CD4-positive, alpha-beta T cell treated with Interleukin-4 for 1 hour (primary cell): ENCODE data around the gene ILF3.

ENCODE experiments used
- DNase-seq, 2 donors: peaks; one replicate each; pipeline ENCODE4 v3.0.0-alpha.2; 2020 to 2022

The ILF3 gene

DNA sequence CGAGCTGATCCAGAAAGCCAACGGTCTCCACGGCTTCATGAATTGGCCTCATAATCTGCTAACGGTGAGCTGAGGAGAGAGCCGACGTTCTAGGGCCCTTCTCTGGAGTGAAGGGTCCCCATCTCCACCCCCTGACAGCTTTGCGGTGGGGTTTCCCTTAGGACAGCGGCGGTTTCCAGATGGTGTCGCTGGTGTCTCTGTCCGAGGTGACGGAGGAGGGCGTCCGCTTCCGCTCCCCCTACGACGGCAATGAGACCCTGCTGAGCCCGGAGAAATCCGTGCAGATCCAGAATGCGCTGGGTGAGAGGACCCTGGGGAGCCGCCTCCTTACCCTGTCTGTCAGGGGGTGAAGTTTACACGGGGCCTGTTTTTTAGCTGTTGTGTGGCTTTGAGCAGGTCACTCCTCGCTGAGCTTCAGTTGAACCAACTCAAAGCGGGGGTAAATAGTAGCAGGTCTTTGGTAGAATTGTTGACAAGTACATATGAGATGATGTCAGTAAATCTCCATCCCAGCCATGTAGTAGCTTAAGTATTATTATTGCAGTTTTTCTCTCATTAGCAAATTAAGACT is 47.9 kb downstream of the ILF3 start:
- no peak for DNase-seq

- no peak for DNase-seq
Observed at GRCh38 chr19:10706990-10707389, 52.8 kb downstream of the ILF3 start.

DNA sequence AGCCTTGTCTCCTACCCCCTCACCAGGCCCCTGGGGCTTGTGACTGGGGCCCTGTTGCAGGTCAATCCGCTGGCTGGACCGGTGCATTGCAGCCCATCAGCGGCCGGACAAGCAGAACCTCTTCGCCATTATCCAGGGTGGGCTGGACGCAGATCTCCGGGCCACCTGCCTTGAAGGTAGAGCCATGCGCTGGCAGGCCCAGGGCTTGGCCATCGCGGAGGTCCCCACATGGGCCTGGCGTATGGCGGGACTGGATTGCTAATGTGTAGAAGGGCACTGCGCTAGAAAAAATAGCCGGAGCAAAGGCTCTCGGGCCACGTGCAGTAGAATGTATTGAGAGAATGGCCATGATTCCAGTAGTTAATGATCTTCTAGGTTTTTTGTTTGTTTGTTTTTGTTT is 53.3 kb downstream of the ILF3 start:
- no peak for DNase-seq

- DNase-seq: no peak
Observed at GRCh38 chr19:10708291-10708690, 54.1 kb downstream of the ILF3 start.

- DNase-seq: no peak
Observed at GRCh38 chr19:10712045-10712444, 57.9 kb downstream of the ILF3 start.

GRCh38 chr19:10712754-10713153 is 58.6 kb downstream of the ILF3 start:
- no peak for DNase-seq

GRCh38 chr19:10713317-10713716 is 59.2 kb downstream of the ILF3 start:
- DNase-seq: peak in 1 of 2 donors; percentile 42

DNA sequence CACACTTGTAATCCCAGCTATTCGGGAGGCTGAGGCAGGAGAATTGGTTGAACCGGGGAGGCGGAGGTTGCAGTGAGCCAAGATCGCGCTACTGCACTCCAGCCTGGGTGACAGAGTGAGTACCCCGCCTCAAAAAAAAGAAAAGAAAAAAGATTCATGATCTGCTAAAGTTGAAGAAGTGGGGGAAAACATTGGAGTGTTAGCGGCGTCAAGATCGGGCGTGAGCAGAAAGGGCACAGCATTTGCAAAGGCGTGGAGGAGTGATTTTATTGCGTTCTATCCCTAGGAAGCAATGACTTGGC is 62.9 kb downstream of the ILF3 start:
- DNase-seq: no peak

- peak; percentile 100 for DNase-seq
Observed at GRCh38 chr19:10717356-10718204, 63.4 kb downstream of the ILF3 start, which contains the start of gene DNM2. TSS of gene DNM2 (plus strand) at chr19:10718079. CDS start at chr19:10718243, 164 bp downstream.

GRCh38 chr19:10718205-10719196 is 64.4 kb downstream of the ILF3 start:
- peak; percentile 32 to 50 for DNase-seq

DNA sequence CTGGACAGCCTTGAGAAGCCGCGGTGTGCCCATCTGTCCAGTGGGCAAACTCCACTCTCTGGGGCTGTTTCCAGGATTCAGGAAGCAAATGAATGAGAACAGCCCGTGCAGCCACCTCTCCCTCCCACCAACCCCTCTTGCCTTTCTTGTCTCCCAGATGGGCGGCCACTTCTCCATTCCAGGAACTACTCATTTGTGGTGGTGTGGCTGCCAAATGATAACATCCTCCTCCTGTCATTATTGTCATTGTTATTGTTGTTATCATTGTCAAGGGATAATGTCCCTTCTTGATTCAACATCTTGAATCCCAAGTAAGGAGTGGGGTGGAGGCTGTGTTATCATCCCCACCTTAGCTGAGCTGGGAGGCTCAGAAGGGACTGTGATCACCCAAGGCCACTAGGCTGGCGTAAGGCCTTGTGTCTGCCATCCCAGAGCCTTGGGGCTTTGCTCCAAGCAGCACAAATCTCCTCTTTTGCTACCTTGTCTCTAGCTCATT is 65.4 kb downstream of the ILF3 start:
- DNase-seq: no peak

GRCh38 chr19:10720607-10721125 is 66.5 kb downstream of the ILF3 start:
- DNase-seq: no peak

DNA sequence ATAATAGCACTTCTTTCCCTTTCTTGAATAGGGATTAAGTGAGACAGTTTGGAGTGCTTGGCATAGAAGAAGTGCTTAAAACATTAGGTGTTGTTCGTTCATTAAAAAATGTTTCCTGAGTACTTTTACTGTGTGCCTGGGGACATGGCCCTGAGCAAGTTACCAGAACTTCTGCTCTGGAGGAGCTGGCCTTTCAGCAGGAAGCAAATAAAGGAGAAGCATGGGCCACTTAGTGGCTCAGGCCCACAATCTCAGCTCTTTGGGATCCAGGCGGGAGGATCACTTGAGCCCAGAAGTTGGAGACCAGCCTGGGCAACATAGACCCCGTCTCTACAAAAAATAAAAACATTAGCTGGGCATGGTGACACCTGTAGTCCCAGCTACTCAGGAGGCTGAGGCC is 69.4 kb downstream of the ILF3 start:
- no peak for DNase-seq

GRCh38 chr19:10724573-10725071 is 70.5 kb downstream of the ILF3 start:
- no peak for DNase-seq

- no peak for DNase-seq
Observed at GRCh38 chr19:10725415-10725814, 71.3 kb downstream of the ILF3 start.

DNA sequence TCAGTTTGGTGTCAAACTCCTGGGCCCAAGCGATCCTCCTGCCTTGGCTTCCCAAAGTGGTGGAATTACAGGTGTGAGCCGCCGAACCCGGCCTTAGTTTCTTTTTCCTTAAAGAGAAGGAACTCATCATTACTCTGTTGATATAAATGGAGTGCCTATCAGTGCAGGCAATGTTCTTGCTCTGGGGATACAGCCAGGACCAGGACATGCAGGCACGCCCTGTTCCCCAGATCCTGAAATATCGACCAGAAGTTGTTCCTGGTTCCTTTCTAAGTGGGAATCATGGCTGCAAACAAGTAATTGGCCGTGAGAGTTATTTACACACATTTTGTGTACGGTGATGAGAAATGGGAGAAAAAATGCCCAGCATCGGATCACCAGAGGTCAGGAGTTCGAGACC is 72.1 kb downstream of the ILF3 start:
- no peak for DNase-seq

DNA sequence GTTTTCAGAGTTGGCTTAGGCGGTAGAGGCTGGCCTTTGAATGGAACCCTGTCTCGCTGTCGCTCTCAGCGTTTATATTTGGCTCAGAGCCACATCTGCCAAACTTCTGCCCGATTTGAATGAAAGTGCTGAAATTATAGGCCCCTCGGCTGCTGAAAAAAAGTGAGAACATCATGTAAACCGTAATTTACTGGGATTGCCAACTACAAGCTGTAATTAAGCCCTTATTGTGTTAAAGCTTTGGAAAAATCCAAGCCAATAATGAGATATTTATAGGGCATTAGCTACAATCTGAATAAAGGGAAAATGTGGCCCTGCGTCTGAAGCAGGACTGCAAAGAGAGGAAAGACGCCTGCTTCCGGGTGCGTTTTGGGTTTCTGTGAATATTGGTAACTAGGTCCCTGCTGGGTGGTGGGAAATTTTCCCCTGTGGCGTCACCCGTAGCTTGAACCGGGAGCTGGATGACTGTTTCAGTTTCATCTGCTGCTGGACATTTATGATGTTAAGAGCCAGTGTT is 73.6 kb downstream of the ILF3 start:
- DNase-seq: no peak

GRCh38 chr19:10729411-10729810 is 75.3 kb downstream of the ILF3 start:
- no peak for DNase-seq

DNA sequence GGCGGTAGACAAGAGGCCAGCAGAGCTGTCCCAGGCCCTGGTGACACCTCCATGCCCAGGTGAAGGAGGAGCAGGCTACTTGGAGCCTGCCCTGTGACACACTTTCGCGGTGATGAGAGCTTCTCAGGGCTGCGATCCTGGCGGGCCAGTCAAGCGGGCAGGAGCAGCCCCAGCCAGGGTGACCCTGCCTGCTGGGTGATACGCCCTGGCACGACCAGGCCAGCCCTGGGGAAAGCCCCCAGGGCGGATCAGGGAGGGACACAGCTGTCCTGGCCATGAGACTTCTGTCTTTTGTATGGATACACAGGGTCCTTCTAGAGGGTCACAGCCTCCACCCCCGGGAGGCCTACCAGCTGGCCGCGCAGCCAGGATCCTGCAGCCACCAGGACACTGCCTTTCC is 76.8 kb downstream of the ILF3 start:
- DNase-seq: no peak

DNA sequence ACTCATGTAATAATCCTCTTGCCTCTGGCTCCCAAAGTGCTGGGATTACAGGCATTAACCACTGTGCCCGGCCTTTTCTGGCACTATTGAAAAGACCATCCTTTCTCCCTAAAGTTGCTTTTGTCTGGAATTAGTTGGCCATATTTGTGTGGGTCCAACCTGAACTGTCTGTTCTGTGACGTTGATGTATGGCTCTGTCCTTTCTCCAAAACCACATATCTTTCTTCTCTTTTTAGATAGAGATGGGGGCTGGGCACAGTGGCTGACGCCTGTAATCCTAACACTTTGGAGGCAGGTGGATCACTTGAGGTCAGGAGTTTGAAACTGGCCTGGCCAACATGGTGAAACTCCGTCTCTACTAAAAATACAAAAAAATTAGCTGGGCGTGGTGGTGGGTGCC is 81.6 kb downstream of the ILF3 start:
- DNase-seq: no peak

DNA sequence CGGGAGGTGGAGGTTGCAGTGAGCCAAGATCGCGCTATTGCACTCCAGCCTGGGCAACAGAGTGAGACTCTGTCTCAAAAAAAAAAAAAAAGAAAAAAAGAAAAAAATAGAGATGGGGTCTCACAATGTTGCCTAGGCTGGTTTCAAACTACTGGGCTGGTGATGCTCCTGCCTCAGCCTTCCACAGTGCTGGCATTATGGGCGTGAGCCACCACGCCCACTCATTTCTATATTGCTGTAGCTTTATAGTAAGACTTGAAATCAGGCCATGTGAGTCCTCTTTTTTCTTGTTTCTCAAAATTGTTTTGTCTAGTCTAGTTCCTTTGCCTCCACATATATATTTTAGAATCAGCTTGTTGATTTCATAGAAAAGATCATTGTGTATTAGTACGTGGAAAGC is 82.0 kb downstream of the ILF3 start:
- DNase-seq: no peak

GRCh38 chr19:10736916-10737551 is 82.9 kb downstream of the ILF3 start:
- no peak for DNase-seq
